Choroid plexus epithelial cell (primary cell): ENCODE measurements around the gene ORM1.

Experiments used
- DNase-seq: peaks from one replicate; pipeline ENCODE4 v3.0.0-alpha.2; 2010; ENCODE audit warnings: low read depth
- H3K4me3 ChIP-seq: 2 replicates; pipeline ENCODE4 v1.5.1; 2011; ENCODE audit warnings: low read depth, mild to moderate bottlenecking, control low read depth, low read length, moderate library complexity
- CTCF ChIP-seq: conservative IDR thresholded peaks from 2 replicates; pipeline ENCODE4 v1.5.1; 2011; ENCODE audit warnings: low read depth, mild to moderate bottlenecking, control low read depth, inconsistent platforms, low read length, moderate library complexity

ORM1 gene

GRCh38 chr9:114314256-114314867 is 8.5 kb upstream of the ORM1 start:
- no peak for TF ChIP-seq CTCF
- DNase-seq: no peak

GRCh38 chr9:114314881-114315722 is 7.8 kb upstream of the ORM1 start:
- no peak for TF ChIP-seq CTCF
- H3K4me3 ChIP-seq: no peak overlapping the region
- DNase-seq: no peak

More at GRCh38 chr9:114314256-114314867, 8.5 kb upstream of the ORM1 start:
- H3K4me3 ChIP-seq: no peak overlapping the region

- no peak for TF ChIP-seq CTCF
- no peak for DNase-seq
- no peak overlapping the region for H3K4me3 ChIP-seq
These were observed 7.1 kb upstream of the ORM1 start for GRCh38 chr9:114315723-114316363.

GRCh38 chr9:114316605-114317230 is 6.2 kb upstream of the ORM1 start:
- DNase-seq: no peak
- H3K4me3 ChIP-seq: no peak overlapping the region
- TF ChIP-seq CTCF: no peak

GRCh38 chr9:114317665-114318357 is 5.1 kb upstream of the ORM1 start:
- no peak for TF ChIP-seq CTCF
- peak; percentile 83 for DNase-seq
- no peak overlapping the region for H3K4me3 ChIP-seq

- no peak for DNase-seq
- TF ChIP-seq CTCF: no peak
- no peak overlapping the region for H3K4me3 ChIP-seq
These were observed 4.5 kb upstream of the ORM1 start for GRCh38 chr9:114318416-114318815.
